Left lung (tissue), 10 donors: ENCODE data around the gene IQCM. TPM values are rescaled to one million over a fixed set of nuclear protein-coding genes. Genes with fewer than 3 reads are reported as not detected.

ENCODE experiments used
- ATAC-seq: fragments of 200-7000 bp; cut with Tn5 transposase; one replicate; pipeline ENCODE4 v1.9.1; 2020; ENCODE audit warnings: moderate library complexity
- DNase-seq, 4 donors: peaks; one replicate each; pipeline ENCODE4 v3.0.0-alpha.2; 2013 to 2020
- H3K27ac ChIP-seq, 2 donors: fragments of 200-600 bp; sonication (generic) in 1 of 2; one replicate each; pipeline versions ENCODE4 v1.5.0 to v1.8.0; 2020 to 2021
- H3K27me3 ChIP-seq, 2 donors: fragments of 200-600 bp; sonication (generic) in 1 of 2; one replicate each; pipeline versions ENCODE4 v1.5.0 to v1.8.0; 2020 to 2021
- H3K36me3 ChIP-seq, 2 donors: fragments of 200-600 bp; sonication (generic) in 1 of 2; one replicate each; pipeline versions ENCODE4 v1.5.0 to v1.8.0; 2020 to 2021
- H3K4me1 ChIP-seq, 2 donors: fragments of 200-600 bp; one replicate each; pipeline ENCODE4 v1.8.0; 2021
- H3K4me3 ChIP-seq, 2 donors: fragments of 200-600 bp; sonication (generic) in 1 of 2; one replicate each; pipeline versions ENCODE4 v1.5.0 to v1.8.0; 2020 to 2021; ENCODE audit warnings: mild to moderate bottlenecking in 1 of 2
- H3K9me3 ChIP-seq, 2 donors: fragments of 200-600 bp; sonication (generic) in 1 of 2; one replicate each; pipeline versions ENCODE4 v1.5.0 to v1.8.0; 2020 to 2021
- CTCF ChIP-seq, 2 donors: fragments of 200-600 bp; sonication (generic) in 1 of 2; IDR thresholded peaks; one replicate each; pipeline versions ENCODE4 v1.5.0 to v1.8.0; 2021; ENCODE audit warnings: antibody characterized with exemption in 2 of 2
- intact Hi-C, 2 donors: fragments of 100-400 bp; cut with DNase I; formaldehyde crosslinking; loops; one replicate each; pipeline versions ENCODE4 v1.11.2 to v1.14.2; 2022
- polyA plus RNA-seq, 6 donors: library from polyadenylated mRNA; unstranded; fragments of 120-200 nt; gene quantifications; one replicate each; pipeline ENCODE4 v1.2.1, GENCODE V29; 2013; ENCODE audit not compliant: insufficient read length in 6 of 6
- total RNA-seq, 2 donors: library from RNA; stranded (reverse); fragmentation: NEBNext Ultra II Directional; extraction: Animal tissue kit (Norgen Biotek cat#: 25700); gene quantifications; one replicate each; pipeline ENCODE4 v1.2.1, GENCODE V29; 2021
- donor health status: DM: no; HTN: yes; CAD: no.
- donor health status: DM: no; HTN: no; CAD: no.

The IQCM gene
- total and polyA plus RNA-seq, 8 donors, result not detected

GRCh38 chr4:149534779-149535178 is 280.9 kb downstream of the IQCM start:
- DNase-seq (no peak), ATAC-seq (no peak)
- H3K27me3 ChIP-seq, result no peaks in the 10 kb centered on the region
- H3K4me1 ChIP-seq, result no peaks in the 10 kb centered on the region
- no peak overlapping the region for H3K4me3 ChIP-seq
- no peak for TF ChIP-seq CTCF (IDR thresholded peaks at IDR 0.05)
- H3K9me3 ChIP-seq, result peaks cover 0 to 14% of the 10 kb centered on the region in 2 donors
- H3K36me3 ChIP-seq, result no peaks in the 10 kb centered on the region
- intact Hi-C loops, result no loop called here
- no peak overlapping the region for H3K27ac ChIP-seq

GRCh38 chr4:149531861-149532260 is 283.8 kb downstream of the IQCM start:
- intact Hi-C loops, result no loop called here
- Histone ChIP-seq H3K27me3 (no peaks in the 10 kb centered on the region), H3K36me3 (no peaks in the 10 kb centered on the region), H3K4me3 (no peak overlapping the region), H3K4me1 (no peaks in the 10 kb centered on the region), H3K27ac (no peak overlapping the region), H3K9me3 (peaks cover 0 to 12% of the 10 kb centered on the region in 2 donors)
- TF ChIP-seq CTCF (IDR thresholded peaks at IDR 0.05), result no peak
- DNase-seq (no peak), ATAC-seq (peak; percentile 71)

- no peak overlapping the region for H3K4me3 ChIP-seq
These were observed 292.6 kb downstream of the IQCM start for GRCh38 chr4:149523039-149523438.

GRCh38 chr4:149521611-149522425 is 293.8 kb downstream of the IQCM start:
- ATAC-seq, result no peak
- DNase-seq, result no peak
- no peaks in the 10 kb centered on the region for H3K4me1 ChIP-seq

More at GRCh38 chr4:149523039-149523438, 292.6 kb downstream of the IQCM start:
- H3K9me3 ChIP-seq, result peaks cover 0 to 6% of the 10 kb centered on the region in 2 donors
- no peaks in the 10 kb centered on the region for H3K27me3 ChIP-seq
- no peaks in the 10 kb centered on the region for H3K36me3 ChIP-seq
- DNase-seq (no peak), ATAC-seq (no peak)
- intact Hi-C loops, result no loop called here
- no peaks in the 10 kb centered on the region for H3K4me1 ChIP-seq
- TF ChIP-seq CTCF (IDR thresholded peaks at IDR 0.05), result no peak
- no peak overlapping the region for H3K27ac ChIP-seq

More at GRCh38 chr4:149521611-149522425, 293.8 kb downstream of the IQCM start:
- H3K36me3 ChIP-seq, result no peaks in the 10 kb centered on the region
- no peak overlapping the region for H3K4me3 ChIP-seq
- no peak for TF ChIP-seq CTCF (IDR thresholded peaks at IDR 0.05)
- intact Hi-C loops, result no loop called here
- H3K9me3 ChIP-seq, result peaks cover 0 to 4% of the 10 kb centered on the region in 2 donors
- H3K27ac ChIP-seq, result no peak overlapping the region
- no peaks in the 10 kb centered on the region for H3K27me3 ChIP-seq
